Stomach (tissue), 9 donors: ENCODE measurements around the gene MBD4. TPM values are rescaled to one million over a fixed set of nuclear protein-coding genes. Genes with fewer than 3 reads are reported as not detected.
"Not testable (repeated sequence)": the region's sequence is repeated elsewhere in the genome, so short reads cannot be mapped to it uniquely, and the experiment has no call there.

Experiments
- DNase-seq, 2 donors: peaks; one replicate each; pipeline versions ENCODE4 v3.0.0 to v3.0.0-alpha.2; 2013 to 2019
- H3K27ac ChIP-seq, 5 donors: fragments of 200-600 bp in 4 of 5; sonication (generic) in 4 of 5; one replicate each; pipeline ENCODE4 v1.5.1; 2013 to 2019; ENCODE audit warnings: mild to moderate bottlenecking in 1 of 5, moderate library complexity in 1 of 5
- H3K27me3 ChIP-seq, 3 donors: fragments of 200-600 bp; sonication (generic); one replicate each; pipeline ENCODE4 v1.5.1; 2017 to 2019; ENCODE audit warnings: mixed run types in 1 of 3
- H3K36me3 ChIP-seq, 4 donors: fragments of 200-600 bp; sonication (generic); 1 replicate in 3 of 4; 2 replicates in 1 of 4; pipeline ENCODE4 v1.5.1; 2016 to 2019
- H3K4me1 ChIP-seq, 4 donors: fragments of 200-600 bp; sonication (generic); one replicate each; pipeline ENCODE4 v1.5.1; 2016 to 2019
- H3K4me3 ChIP-seq, 4 donors: fragments of 200-600 bp; sonication (generic) in 3 of 4; one replicate each; pipeline ENCODE4 v1.5.1; 2016 to 2019; ENCODE audit warnings: mild to moderate bottlenecking in 1 of 4
- H3K9me3 ChIP-seq, 4 donors: fragments of 200-600 bp; sonication (generic); one replicate each; pipeline ENCODE4 v1.5.1; 2016 to 2019
- EP300 ChIP-seq: sonication (generic); formaldehyde crosslinking; IDR thresholded peaks from one replicate; pipeline ENCODE4 v1.6.1; 2017; ENCODE audit warnings: antibody characterized with exemption
- POLR2A ChIP-seq, 4 donors: fragments of 450-650 bp; IDR thresholded peaks; one replicate each; pipeline ENCODE4 v1.6.1; 2016; ENCODE audit warnings: antibody characterized with exemption in 4 of 4, control low read depth in 2 of 4, mild to moderate bottlenecking in 1 of 4, moderate library complexity in 1 of 4
- POLR2AphosphoS5 ChIP-seq, 3 donors: sonication (generic); formaldehyde crosslinking; IDR thresholded peaks; one replicate each; pipeline ENCODE4 v1.6.1; 2016; ENCODE audit warnings: antibody characterized with exemption in 3 of 3
- WGBS, 5 donors: extraction: QIAGEN DNeasy Blood & Tissue Kit in 3 of 5; methylation state at CpG; one replicate each; pipeline versions ENCODE4 v1.1.5 to v1.1.7; 2013 to 2018; 5-methylcytosine and 5-hydroxymethylcytosine counted together
- intact Hi-C: fragments of 100-400 bp; cut with DNase I; formaldehyde crosslinking; loops from one replicate; pipeline ENCODE4 v1.15.1; 2023; ENCODE audit warnings: low total_unique reads
- polyA plus RNA-seq, 3 donors: library from polyadenylated mRNA; stranded (reverse); fragments of 200-250 nt; gene quantifications; one replicate each; pipeline ENCODE4 v1.2.3, GENCODE V29; 2013
- total RNA-seq, 5 donors: library from RNA; depleted of rRNA; stranded (reverse); fragments of >200 nt; gene quantifications; one replicate each; pipeline versions ENCODE4 v1.1.0 to v1.2.3, GENCODE V29; 2014 to 2016
- TF ChIP-seq, protein P1 (sequence below), 7 experiments: fragments of 450-650 bp in 4 of 7; fragments of 200-600 bp in 3 of 7; sonication (generic) in 3 of 7; IDR thresholded peaks; one replicate each; pipeline ENCODE4 v1.5.1; 2016 to 2019; ENCODE audit warnings: antibody characterized with exemption in 7 of 7, control low read depth in 2 of 7, mild to moderate bottlenecking in 1 of 7
- donor health status: healthy with polysubstance abuse.
- donor health status: Bipolar disorder and iron deficiency.
- donor health status: healthy.

The MBD4 gene
- total and polyA plus RNA-seq, 8 donors, result 5.8 to 74.1 (median 21.7) TPM

DNA sequence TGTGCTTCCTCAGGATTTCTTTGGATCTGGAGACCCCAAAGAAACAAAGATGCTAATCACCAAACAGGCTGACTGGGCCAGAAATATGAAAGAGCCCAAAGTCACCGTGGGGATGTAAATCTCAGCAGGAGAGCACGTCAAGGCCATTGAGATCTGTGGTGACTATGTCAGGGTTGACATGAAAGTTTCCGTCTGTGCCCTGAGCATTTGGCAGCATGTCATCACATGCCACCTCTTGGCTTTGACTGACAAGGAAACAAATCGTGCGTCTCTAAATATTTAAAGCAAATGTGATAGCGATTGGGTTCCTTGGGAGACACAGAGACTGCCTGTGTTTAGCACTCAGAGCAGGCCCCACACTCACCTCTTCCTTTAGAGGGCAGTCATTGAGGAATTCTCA, 46.5 kb downstream of the MBD4 start:
- TF ChIP-seq, protein P1, sequence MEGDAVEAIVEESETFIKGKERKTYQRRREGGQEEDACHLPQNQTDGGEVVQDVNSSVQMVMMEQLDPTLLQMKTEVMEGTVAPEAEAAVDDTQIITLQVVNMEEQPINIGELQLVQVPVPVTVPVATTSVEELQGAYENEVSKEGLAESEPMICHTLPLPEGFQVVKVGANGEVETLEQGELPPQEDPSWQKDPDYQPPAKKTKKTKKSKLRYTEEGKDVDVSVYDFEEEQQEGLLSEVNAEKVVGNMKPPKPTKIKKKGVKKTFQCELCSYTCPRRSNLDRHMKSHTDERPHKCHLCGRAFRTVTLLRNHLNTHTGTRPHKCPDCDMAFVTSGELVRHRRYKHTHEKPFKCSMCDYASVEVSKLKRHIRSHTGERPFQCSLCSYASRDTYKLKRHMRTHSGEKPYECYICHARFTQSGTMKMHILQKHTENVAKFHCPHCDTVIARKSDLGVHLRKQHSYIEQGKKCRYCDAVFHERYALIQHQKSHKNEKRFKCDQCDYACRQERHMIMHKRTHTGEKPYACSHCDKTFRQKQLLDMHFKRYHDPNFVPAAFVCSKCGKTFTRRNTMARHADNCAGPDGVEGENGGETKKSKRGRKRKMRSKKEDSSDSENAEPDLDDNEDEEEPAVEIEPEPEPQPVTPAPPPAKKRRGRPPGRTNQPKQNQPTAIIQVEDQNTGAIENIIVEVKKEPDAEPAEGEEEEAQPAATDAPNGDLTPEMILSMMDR (IDR thresholded peaks at IDR 0.05), result no peak
- TF ChIP-seq POLR2A (IDR thresholded peaks at IDR 0.05), result no peak
- TF ChIP-seq EP300, result no peak
- no peak for TF ChIP-seq POLR2AphosphoS5 (IDR thresholded peaks at IDR 0.05)
- Histone ChIP-seq H3K9me3 (no peaks in the 10 kb centered on the region), H3K27ac (no peak overlapping the region), H3K4me3 (no peak overlapping the region), H3K4me1 (peaks cover 4 to 37% (median 24%) of the 10 kb centered on the region in 4 donors), H3K36me3 (peaks cover 20 to 76% (median 71%) of the 10 kb centered on the region in 4 donors), H3K27me3 (no peaks in the 10 kb centered on the region)
- intact Hi-C loops, result no loop called here
- no peak for DNase-seq
- WGBS, 5 donors, result 39 to 81% (median 66%) methylated on average over 3 to 6 of the region's 6 CpGs

DNA sequence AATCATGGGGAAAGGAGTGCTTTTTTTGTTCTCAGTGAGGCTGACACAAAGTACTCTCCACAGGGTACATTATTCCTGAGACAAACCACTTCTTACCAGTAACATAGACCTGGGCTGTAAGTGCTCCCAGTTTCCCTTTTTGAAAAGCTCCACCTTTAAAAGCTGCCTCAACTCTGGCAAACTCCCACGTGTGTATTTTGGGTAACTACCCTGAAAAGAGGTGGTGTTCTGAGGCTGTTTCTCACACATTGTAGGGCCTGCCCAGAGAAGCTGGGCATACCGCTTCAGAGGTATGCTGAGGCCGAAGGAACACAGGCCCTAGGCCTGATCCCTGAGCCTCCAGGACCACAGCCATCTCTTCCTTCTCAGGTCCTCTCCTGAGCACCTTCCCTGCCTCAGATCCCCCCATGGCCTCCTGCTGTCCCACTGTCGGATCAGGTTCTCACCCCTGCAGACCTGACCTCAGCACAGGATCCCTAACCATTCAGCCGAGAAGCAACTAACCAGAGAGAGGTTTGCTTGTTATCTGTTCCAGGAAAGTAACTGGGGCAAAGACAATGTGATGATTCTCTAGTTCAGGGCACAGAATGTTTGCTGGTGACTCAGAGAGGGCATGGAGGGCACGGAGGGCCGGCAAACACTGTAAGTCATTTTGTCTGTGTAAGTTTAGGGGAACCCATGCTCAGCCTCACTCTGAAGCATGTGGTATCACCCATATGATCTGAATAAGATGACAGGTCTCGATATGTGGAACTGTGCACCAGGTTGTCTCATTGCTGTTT, 47.5 kb downstream of the MBD4 start:
- H3K27me3 ChIP-seq, intact Hi-C loops, H3K9me3 ChIP-seq, H3K4me3 ChIP-seq, DNase-seq, H3K27ac ChIP-seq: not testable (repeated sequence)
- Histone ChIP-seq H3K36me3 (peaks cover 24 to 86% (median 80%) of the 10 kb centered on the region in 4 donors), H3K4me1 (peaks cover 0 to 27% (median 14%) of the 10 kb centered on the region in 4 donors)
- WGBS, 5 donors, result 73 to 81% (median 74%) methylated on average over 5 to 8 of the region's 8 CpGs

DNA sequence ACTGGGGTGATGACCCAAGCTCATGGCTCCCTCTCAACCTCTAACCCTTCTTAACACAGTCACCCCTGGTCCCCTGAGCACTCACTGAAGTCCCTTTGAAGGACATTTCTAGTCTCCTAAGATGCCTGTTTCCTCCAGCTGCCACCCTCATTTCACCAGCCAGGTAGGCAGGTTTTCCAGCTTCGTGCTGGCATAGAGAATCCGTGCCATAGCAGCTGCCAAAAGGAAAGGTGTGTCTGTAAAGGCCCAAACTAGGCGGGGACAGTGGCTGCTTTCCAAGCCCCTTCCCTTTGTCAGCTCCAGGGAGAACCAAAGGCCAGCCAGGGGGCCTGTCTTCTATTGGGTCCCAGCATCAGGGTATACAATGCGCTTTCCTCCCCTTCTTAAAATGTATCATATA, 48.2 kb downstream of the MBD4 start:
- WGBS, 5 donors, result 50 to 63% (median 61%) methylated on average over 3 to 4 of the region's 4 CpGs
- H3K4me3 ChIP-seq, intact Hi-C loops, H3K27ac ChIP-seq, DNase-seq, H3K9me3 ChIP-seq, H3K27me3 ChIP-seq: not testable (repeated sequence)
- Histone ChIP-seq H3K4me1 (peaks cover 0 to 20% (median 10%) of the 10 kb centered on the region in 4 donors), H3K36me3 (peaks cover 26 to 86% (median 83%) of the 10 kb centered on the region in 4 donors)

DNA sequence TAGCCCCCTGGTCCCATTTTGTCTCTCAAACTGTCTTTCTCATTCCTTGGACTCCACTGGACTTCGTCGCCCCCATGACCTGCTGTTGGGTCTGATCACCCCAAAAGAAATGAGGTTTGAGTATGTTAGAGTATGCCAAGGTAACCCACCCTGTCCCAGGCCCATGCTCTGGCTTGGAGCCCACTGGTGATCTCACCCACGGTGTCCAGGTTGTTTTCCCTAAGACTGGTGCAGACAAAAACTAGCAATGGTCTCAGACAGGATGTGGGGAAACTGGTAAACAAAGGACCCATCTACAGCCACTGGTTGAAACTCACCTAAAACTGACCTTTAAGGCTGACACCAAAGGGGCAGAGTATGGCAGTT, 50.2 kb downstream of the MBD4 start:
- H3K27ac ChIP-seq, result peak overlapping the region in 4 of 5 donors; percentile 8 to 76 (median 68)

DNA sequence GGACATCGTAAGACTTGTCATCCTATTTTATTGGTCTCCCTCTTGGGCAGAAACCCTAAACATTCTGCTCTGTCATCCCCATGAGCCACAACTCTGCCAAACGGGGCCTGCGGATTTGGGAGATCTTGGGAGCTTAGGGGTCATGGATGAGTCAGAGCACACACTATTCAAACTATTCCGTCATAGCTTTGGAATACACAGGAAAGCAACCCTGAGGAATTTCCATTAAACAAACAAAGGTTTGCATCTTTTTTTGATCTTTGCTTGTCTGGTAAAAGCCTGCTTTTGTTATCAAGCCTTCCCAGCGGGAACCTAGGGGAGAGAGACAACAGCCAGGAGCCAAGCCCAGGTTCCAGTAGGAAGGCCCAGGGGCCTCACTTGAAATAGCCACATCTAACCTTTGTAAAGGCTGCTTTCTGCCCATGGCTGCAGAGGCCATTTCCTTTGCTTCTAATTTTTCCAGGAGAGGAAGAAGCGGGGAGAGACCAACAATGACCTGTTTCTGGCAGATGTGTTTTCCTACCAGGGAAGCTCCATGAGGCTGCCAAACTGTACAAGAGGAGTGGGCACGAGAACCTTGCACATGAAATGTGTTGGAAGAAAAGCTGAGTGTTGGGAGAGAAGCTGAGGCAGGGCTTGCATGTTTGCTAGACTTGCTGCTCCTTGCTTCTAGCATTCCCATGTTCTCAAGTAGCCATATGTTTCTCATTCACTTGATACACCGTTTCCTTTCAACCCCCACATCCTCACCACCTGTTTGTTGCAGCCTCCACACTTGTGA, 50.8 kb downstream of the MBD4 start:
- H3K27ac ChIP-seq, result peak overlapping the region in 4 of 5 donors; percentile 22 to 76 (median 68)
- H3K27me3 ChIP-seq, intact Hi-C loops, H3K4me3 ChIP-seq, DNase-seq, H3K9me3 ChIP-seq: not testable (repeated sequence)
- peaks cover 26 to 75% (median 68%) of the 10 kb centered on the region in 4 donors for H3K36me3 ChIP-seq
- 63 to 75% (median 70%) methylated on average over 7 to 8 of the region's 8 CpGs for WGBS, 5 donors
- peaks cover 0 to 10% (median 2%) of the 10 kb centered on the region in 4 donors for H3K4me1 ChIP-seq

More for the DNA sequence above, 50.2 kb downstream of the MBD4 start:
- TF ChIP-seq POLR2A (IDR thresholded peaks at IDR 0.05) (no peak), EP300 (no peak), POLR2AphosphoS5 (IDR thresholded peaks at IDR 0.05) (no peak)
- TF ChIP-seq, protein P1 (IDR thresholded peaks at IDR 0.05), result no peak
- H3K4me3 ChIP-seq, result no peak overlapping the region
- H3K4me1 ChIP-seq, result peaks cover 0 to 10% (median 2%) of the 10 kb centered on the region in 4 donors
- peaks cover 26 to 78% (median 71%) of the 10 kb centered on the region in 4 donors for H3K36me3 ChIP-seq
- intact Hi-C loops, result no loop called here
- no peaks in the 10 kb centered on the region for H3K27me3 ChIP-seq
- no peak for DNase-seq
- H3K9me3 ChIP-seq, result no peaks in the 10 kb centered on the region
- 79 to 82% (median 81%) methylated on average over 3 of the region's 3 CpGs for WGBS, 5 donors
